Calu3 (cell line): ENCODE data around the gene RNF183. TPM values are rescaled to one million over a fixed set of nuclear protein-coding genes. Genes with fewer than 3 reads are reported as not detected.

Source experiments
- BruUV-seq: library from RNA; stranded (reverse); fragments of 400-500 nt; replicated peaks from 2 replicates; lab custom pipeline; 2021; lab: Mats Ljungman, UMichigan
- CTCF ChIA-PET: fragments of 300-600 bp; sonication (Branson Sonifier 250); formaldehyde crosslinking; loops from one replicate; lab custom pipeline; 2022; ENCODE audit warnings: antibody characterized with exemption; lab: Charles Lee
- DNase-seq: peaks from one replicate; pipeline ENCODE4 v3.0.0; 2022
- H3K27ac Mint-ChIP-seq: one replicate; pipeline ENCODE4 v1.8.0; 2022; ENCODE audit warnings: mixed read lengths; ENCODE audit not compliant: unreplicated experiment
- H3K27me3 Mint-ChIP-seq: one replicate; pipeline ENCODE4 v1.8.0; 2022; ENCODE audit warnings: mixed read lengths; ENCODE audit not compliant: unreplicated experiment
- H3K36me3 Mint-ChIP-seq: one replicate; pipeline ENCODE4 v1.8.0; 2022; ENCODE audit warnings: mild to moderate bottlenecking, moderate library complexity, mixed read lengths; ENCODE audit not compliant: insufficient read depth, unreplicated experiment
- H3K4me1 Mint-ChIP-seq: one replicate; pipeline ENCODE4 v1.8.0; 2022; ENCODE audit warnings: mild to moderate bottlenecking, low read depth, mixed read lengths; ENCODE audit not compliant: unreplicated experiment
- H3K4me3 Mint-ChIP-seq: one replicate; pipeline ENCODE4 v1.8.0; 2022; ENCODE audit warnings: mild to moderate bottlenecking, low read depth, moderate library complexity, mixed read lengths; ENCODE audit not compliant: unreplicated experiment
- H3K9me3 Mint-ChIP-seq: one replicate; pipeline ENCODE4 v1.8.0; 2022; ENCODE audit warnings: low read depth, mixed read lengths; ENCODE audit not compliant: unreplicated experiment
- CTCF ChIP-seq: fragments of 200-600 bp; IDR thresholded peaks from one replicate; pipeline ENCODE4 v1.8.0; 2022; ENCODE audit warnings: antibody characterized with exemption; ENCODE audit not compliant: unreplicated experiment
- intact Hi-C: fragments of 100-400 bp; cut with micrococcal nuclease; formaldehyde crosslinking; loops from one replicate; pipeline ENCODE4 v1.10.0; 2022; ENCODE audit not compliant: unreplicated experiment
- total RNA-seq: library from RNA; stranded (reverse); gene quantifications from 2 replicates; pipeline ENCODE4 v1.2.3, GENCODE V29; 2022

The RNF183 gene
- total RNA-seq, 1 experiment from 2014 or later, result 1.5 TPM

GRCh38 chr9:113275157-113276131, 27.7 kb downstream of the RNF183 start, which contains the start of the genes CDC26 and PRPF4:
Gene CDC26 (minus strand): TSS chr9:113275572. CDS start chr9:113272507, 3,065 bp downstream.
Gene PRPF4 (plus strand): TSS chr9:113275658. CDS start chr9:113275744, 86 bp downstream.
- peaks cover 14% of the 10 kb centered on the region for H3K36me3 Mint-ChIP-seq
- intact Hi-C loops, result loop anchor here (10.0 kb wide), 1 partner anchor 309 kb away; no protein-coding TSS in a partner anchor
- CTCF ChIA-PET, result interaction anchor here (0.6 to 1.8 kb wide), 5 partner anchors 56 to 1224 kb away, joined by 3 to 11 read pairs (median 3); no protein-coding TSS in a partner anchor

GRCh38 chr9:113274474-113275156, 28.6 kb downstream of the RNF183 start:
- H3K9me3 Mint-ChIP-seq, result no peaks in the 10 kb centered on the region
- no peak for TF ChIP-seq CTCF
- no peaks in the 10 kb centered on the region for H3K4me1 Mint-ChIP-seq
- peak; percentile 26 for DNase-seq
- H3K27me3 Mint-ChIP-seq, result no peaks in the 10 kb centered on the region
- intact Hi-C loops, result loop anchor here (1.0 to 10.0 kb wide), 3 partner anchors 133 to 384 kb away; no protein-coding TSS in a partner anchor
- H3K27ac Mint-ChIP-seq, result no peak overlapping the region
- H3K4me3 Mint-ChIP-seq, result no peak overlapping the region
- H3K36me3 Mint-ChIP-seq, result peaks cover 6% of the 10 kb centered on the region
- TSS peak; percentile 44 for BruUV-seq
- CTCF ChIA-PET, result interaction anchor here (0.6 to 1.8 kb wide), 6 partner anchors 20 to 1224 kb away, joined by 3 to 11 read pairs (median 4); no protein-coding TSS in a partner anchor

More at GRCh38 chr9:113275157-113276131, 27.7 kb downstream of the RNF183 start, which contains the start of the genes CDC26 and PRPF4:
- TF ChIP-seq CTCF, result no peak
- Mint-ChIP-seq H3K27me3 (no peaks in the 10 kb centered on the region), H3K4me3 (no peak within 1 kb of the TSS), H3K9me3 (no peaks in the 10 kb centered on the region), H3K4me1 (no peaks in the 10 kb centered on the region), H3K27ac (no peak within 1 kb of the TSS)
- BruUV-seq, result TSS peak; percentile 68
- DNase-seq, result peak; percentile 93

- CTCF ChIA-PET, result no interaction called here
- Mint-ChIP-seq H3K27ac (no peak overlapping the region), H3K4me1 (no peaks in the 10 kb centered on the region), H3K4me3 (no peak overlapping the region), H3K27me3 (no peaks in the 10 kb centered on the region), H3K36me3 (no peaks in the 10 kb centered on the region), H3K9me3 (no peaks in the 10 kb centered on the region)
- no TSS peak for BruUV-seq
- intact Hi-C loops, result loop anchor here (10.0 kb wide), 2 partner anchors 65 to 315 kb away; no protein-coding TSS in a partner anchor
- DNase-seq, result no peak
- no peak for TF ChIP-seq CTCF
Observed at GRCh38 chr9:113269871-113270270, 33.3 kb downstream of the RNF183 start.

- no peaks in the 10 kb centered on the region for H3K9me3 Mint-ChIP-seq
- H3K27me3 Mint-ChIP-seq, result no peaks in the 10 kb centered on the region
- no peak for DNase-seq
- H3K36me3 Mint-ChIP-seq, result no peaks in the 10 kb centered on the region
- no peak for TF ChIP-seq CTCF
- no peak overlapping the region for H3K27ac Mint-ChIP-seq
- H3K4me3 Mint-ChIP-seq, result no peak overlapping the region
- no TSS peak for BruUV-seq
- intact Hi-C loops, result loop anchor here (10.0 kb wide), 1 partner anchor 65 kb away; no protein-coding TSS in a partner anchor
- no peaks in the 10 kb centered on the region for H3K4me1 Mint-ChIP-seq
- CTCF ChIA-PET, result no interaction called here
Observed at GRCh38 chr9:113269355-113269754, 33.8 kb downstream of the RNF183 start.
